ENCODE measurements around the gene ROBO4.

GRCh38 chr11:124930799-124931198 lies 33.1 kb upstream of the ROBO4 start:
- TF ChIP-seq BACH2 (CRISPR knock-in tag; IDR thresholded peaks at IDR 0.05; ENCODE audit: borderline replicate concordance), result no peak
- no peak for TF ChIP-seq ZFP30 (CRISPR knock-in tag; IDR thresholded peaks at IDR 0.05)
- no peak for TF ChIP-seq GLIS3 (CRISPR knock-in tag; IDR thresholded peaks at IDR 0.05)
- TF ChIP-seq PATZ1 (CRISPR knock-in tag; IDR thresholded peaks at IDR 0.05; ENCODE audit: borderline replicate concordance), result no peak
- no peak for TF ChIP-seq ZFP3 (CRISPR knock-in tag; IDR thresholded peaks at IDR 0.05)

All from SK-N-SH treated with all-trans-retinoic acid at 6 μM for 48 hours (cell line).